ENCODE results near the gene ALK.

DNA sequence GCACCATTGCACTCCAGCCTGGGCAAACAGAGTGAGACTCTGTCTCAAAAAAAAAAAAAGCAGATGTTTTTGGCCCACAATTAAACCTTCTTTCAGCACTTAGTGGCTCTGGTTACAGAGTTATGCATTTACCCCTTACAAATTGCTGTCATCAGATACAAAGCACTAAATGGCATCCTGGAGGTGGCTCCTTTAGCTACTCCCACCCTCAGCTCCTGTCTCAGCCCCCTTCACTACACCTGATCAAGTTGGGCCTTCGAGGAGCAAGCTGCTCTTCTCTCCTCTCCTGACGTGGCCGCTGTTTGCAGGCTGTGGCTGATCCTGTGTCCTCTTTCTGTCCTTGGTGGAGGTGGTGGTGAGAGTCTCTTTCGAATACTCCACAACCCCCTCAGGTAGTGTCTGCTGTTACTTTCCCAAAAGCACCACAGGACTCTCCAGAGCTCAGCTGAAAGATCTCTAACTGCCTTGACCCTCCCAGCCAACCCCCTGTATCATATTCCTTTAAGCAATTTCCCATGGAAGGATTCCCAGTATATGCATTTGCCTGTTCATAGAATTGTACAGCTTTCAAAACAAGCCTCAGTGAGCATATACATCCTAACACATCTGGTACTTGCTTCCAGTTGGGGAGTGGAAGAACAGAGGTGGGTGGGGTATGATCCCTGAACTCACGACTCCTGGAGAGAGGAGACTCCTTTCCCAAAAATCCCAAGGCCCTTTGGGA, 520.3 kb downstream of the ALK start:
- no peak for TF ChIP-seq POLR2AphosphoS5 (IDR thresholded peaks at IDR 0.05; ENCODE audit: borderline replicate concordance, low read depth, low read length)
- TF ChIP-seq EZH2 (IDR thresholded peaks at IDR 0.05): no peak
- no peak for TF ChIP-seq FOXP2 (optimal IDR thresholded peaks at IDR 0.05; ENCODE audit: control extremely low read depth, extremely low read length, insufficient read depth)
